GM13976 (cell line): ENCODE results near the gene UBA52.
A peak's percentile ranks its signal among the peaks of the same experiment; 100 is the strongest.

Source experiments
- DNase-seq: peaks from one replicate; pipeline ENCODE4 v3.0.0; 2012; ENCODE audit warnings: low spot score
- in situ Hi-C: fragments of 300-500 bp; cut with MboI; formaldehyde crosslinking; loops from one replicate; pipeline ENCODE4 v1.12.0; 2022; ENCODE audit warnings: low sequenced_read_pairs, mixed read lengths, inconsistent platforms; ENCODE audit not compliant: unreplicated experiment
- TF ChIP-seq, protein P1 (sequence below): IDR thresholded peaks from 2 replicates; pipeline ENCODE4 v1.5.1; 2012; ENCODE audit warnings: borderline replicate concordance, mild to moderate bottlenecking; ENCODE audit not compliant: insufficient read depth; ENCODE audit errors: extremely low read depth, missing control alignments, control extremely low read depth

The UBA52 gene

DNA sequence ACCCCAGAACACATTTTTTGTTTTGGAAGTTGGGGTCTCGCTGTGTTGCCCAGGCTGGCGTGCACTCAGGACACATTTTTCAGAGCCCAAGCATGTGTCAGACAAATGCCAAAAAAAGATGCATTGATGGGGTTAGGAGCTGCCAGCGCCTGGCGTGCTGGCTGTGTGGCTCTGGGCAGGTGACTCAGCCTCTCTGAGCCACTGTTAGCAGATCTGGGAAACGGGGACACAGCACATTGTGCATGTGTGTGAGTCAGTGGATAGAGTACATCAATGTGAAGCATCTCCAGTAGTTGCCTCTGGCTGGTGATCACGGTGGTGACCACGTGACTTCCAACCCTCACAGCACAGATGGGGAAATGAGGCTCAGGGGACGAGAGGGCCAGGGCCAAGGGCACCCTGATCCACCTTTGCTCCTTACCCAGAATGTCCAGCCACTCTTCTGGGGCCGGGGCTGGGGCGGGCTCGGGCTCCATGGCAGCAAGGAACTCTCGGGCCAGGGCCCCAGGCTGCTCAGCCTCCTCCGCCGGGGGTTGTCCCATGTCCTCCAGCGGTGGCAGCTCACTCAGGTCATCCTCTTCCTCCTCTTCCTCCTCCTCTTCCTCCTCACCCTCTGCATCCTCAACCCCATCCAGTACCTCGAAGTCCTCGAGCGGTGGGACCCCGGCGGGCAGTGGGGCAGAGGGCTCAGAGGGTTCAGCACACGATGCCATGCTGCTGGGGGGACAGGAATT is 30.2 kb upstream of the UBA52 start:
- in situ Hi-C loops: no loop called here
- TF ChIP-seq, protein P1, sequence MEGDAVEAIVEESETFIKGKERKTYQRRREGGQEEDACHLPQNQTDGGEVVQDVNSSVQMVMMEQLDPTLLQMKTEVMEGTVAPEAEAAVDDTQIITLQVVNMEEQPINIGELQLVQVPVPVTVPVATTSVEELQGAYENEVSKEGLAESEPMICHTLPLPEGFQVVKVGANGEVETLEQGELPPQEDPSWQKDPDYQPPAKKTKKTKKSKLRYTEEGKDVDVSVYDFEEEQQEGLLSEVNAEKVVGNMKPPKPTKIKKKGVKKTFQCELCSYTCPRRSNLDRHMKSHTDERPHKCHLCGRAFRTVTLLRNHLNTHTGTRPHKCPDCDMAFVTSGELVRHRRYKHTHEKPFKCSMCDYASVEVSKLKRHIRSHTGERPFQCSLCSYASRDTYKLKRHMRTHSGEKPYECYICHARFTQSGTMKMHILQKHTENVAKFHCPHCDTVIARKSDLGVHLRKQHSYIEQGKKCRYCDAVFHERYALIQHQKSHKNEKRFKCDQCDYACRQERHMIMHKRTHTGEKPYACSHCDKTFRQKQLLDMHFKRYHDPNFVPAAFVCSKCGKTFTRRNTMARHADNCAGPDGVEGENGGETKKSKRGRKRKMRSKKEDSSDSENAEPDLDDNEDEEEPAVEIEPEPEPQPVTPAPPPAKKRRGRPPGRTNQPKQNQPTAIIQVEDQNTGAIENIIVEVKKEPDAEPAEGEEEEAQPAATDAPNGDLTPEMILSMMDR: no peak
- no peak for DNase-seq

DNA sequence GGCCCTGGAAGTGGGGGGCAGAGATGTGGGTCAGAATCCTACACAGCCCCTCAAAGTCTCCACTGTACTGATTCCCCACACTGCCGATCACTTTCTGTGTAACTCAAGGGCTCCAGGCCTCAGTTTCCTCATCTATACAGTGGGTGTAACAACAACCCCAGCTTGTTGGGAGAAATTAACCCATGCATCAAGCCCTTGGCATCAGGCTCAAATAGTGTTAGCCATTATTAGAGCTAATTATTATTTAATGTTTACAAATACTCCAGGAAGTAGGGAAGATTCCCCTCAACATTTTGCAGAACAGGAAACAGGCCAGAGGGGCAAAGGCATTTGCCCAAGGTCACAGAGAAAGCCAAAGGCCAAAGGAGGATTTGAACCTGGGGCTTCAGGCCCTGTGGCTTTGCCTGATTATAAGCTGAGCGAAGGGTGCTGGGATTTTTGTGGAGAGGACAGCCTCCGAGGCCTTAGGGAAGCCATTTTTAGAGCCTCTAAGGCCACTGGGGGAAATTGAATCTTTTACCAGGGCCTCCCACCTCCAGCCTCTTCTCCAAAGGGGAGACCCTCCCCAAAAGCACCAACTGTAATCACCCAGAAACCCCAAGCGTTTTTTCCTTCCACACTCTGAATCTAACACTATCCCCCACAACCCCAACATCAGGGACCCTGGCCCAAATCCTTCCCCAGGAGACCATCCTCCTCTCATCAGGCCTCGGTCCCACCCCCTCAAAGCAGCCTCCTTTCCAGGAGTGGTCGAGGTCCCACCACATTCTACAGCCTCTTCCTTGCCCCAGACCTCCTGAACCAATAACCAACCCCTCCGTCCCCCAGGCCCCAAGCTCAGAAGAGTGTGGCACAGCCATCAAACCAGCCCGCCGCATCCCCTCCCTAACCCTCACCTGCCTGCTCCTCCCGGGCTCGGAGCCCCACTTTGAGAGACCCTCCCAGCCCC is 29.4 kb upstream of the UBA52 start:
- in situ Hi-C loops: no loop called here
- DNase-seq: peak; percentile 58
- TF ChIP-seq, protein P1: no peak

DNA sequence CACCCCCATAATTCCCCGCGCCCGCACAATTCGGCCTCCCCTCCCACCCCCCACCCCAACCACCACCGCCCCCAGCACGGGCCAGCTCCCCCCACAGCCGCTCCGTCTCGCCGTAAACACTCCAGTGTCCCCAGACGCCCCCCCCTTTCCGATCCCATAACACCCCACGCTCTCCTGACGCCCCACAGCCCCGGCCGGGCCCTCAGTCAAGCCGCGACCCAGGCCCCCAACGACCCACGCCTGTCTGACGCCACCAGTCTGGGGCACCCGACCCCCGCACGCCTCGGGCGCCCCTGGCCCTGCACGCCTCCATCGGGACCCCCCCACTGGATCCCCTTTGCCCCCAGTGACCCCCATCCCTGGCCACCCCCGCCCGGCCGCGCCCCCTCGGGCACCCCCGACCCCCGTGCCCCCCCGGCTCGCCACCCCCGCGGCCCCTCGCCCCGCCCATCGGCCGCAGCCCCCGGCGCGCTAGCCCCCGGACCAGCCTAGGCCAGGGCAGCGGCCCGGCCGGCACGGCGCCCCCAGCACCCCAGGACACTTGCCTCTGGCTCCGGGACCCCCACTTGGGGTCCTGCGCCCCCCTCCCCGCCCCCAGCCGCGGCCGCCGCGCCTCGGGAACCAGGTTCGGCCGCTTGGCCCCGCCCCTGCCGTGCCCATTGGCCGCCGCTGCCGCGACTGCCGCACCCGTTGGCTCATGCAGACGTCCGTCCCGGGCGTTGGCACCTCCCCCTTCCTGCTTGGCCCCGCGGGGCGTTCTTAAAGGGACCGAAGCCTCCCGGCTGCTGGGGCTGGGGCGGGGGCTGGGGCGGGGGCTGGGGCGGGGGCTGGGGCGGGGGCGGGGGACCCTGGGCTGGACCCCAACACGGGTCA is 28.5 kb upstream of the UBA52 start, which contains the start of gene FKBP8:
Gene FKBP8, minus strand, starts transcription at position 633 of the 873 bp plus-strand sequence. CDS start 1,603 bp downstream, outside the sequence.
- peak; percentile 99 for DNase-seq
- in situ Hi-C loops: no loop called here
- TF ChIP-seq, protein P1: no peak

DNA sequence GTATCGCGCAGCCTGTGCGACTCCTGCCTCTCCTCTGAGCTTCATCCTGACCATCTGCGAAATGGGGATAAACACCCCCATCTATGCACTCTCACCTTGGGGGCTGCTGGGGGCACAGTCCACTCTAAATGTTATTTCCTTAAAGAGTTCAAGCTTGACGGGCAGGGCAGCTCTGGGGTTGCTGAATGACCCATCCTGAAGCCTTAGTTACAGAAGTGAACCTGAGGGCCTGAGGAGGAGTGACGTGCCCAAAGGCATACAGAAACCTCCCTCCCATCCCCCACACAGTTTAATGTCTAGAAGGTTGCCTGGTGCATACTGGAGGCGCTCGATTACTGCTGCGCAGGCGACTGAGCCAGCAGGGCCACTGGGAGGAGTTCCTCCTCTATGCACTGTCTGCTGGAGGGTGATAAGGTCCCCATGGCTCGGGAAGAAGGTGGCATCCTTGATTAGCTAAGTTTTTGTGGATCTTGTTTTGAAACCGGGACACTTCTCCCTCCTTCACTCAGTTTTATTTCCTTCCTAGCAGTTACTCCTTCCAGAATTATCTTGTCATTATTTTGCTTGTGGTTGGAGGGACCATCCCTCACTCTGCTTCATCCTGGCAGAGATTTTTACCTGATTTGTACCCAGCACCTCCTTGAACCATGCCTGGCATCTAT is 27.7 kb upstream of the UBA52 start:
- in situ Hi-C loops: no loop called here
- peak; percentile 90 for DNase-seq
- TF ChIP-seq, protein P1: peak; percentile 43

DNA sequence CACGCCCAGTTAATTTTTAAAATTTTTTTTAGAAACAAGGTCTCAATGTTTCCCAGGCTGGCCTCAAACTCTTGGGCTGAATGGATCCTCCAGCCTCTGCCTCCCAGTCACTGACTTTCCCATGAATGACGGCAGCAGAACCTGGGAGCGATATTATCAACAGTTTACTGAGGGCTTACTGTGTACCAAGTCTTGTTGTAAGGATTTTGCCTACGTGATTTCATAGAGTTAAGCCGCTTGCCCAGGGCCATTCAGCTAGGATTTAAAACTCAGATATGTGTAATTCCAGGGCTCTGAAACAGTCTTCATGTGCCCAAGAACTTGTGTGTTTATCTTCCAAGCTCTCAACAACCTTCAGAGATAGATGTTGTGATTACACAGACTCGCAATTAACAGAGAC is 20.0 kb upstream of the UBA52 start:
- in situ Hi-C loops: no loop called here
- TF ChIP-seq, protein P1: no peak
- no peak for DNase-seq
